A673 (cell line): ENCODE results near the gene MYO7B. TPM values are rescaled to one million over a fixed set of nuclear protein-coding genes. Genes with fewer than 3 reads are reported as not detected.
"Not testable (repeated sequence)": the region's sequence is repeated elsewhere in the genome, so short reads cannot be mapped to it uniquely, and the experiment has no call there.

Source experiments
- BruUV-seq: library from RNA; stranded (reverse); fragments of 400-500 nt; replicated peaks from 2 replicates; lab custom pipeline; 2021; lab: Mats Ljungman, UMichigan
- CTCF ChIA-PET: fragments of 300-600 bp; sonication (Branson Sonifier 250); formaldehyde crosslinking; loops from one replicate; lab custom pipeline; 2022; ENCODE audit warnings: antibody characterized with exemption; lab: Charles Lee
- POLR2A ChIA-PET: fragments of 300-600 bp; sonication (Branson Sonifier 250); formaldehyde crosslinking; loops from one replicate; lab custom pipeline; 2022; ENCODE audit warnings: antibody characterized with exemption; ENCODE audit not compliant: low non-redundant PET; lab: Charles Lee
- DNase-seq: peaks from one replicate; pipeline ENCODE4 v3.0.0-alpha.2; 2015; ENCODE audit warnings: low spot score
- H3K27ac ChIP-seq: fragments of 200-600 bp; sonication (generic); 2 replicates; pipeline ENCODE4 v1.5.1; 2016; ENCODE audit warnings: mixed run types, low read depth, mild to moderate bottlenecking, mixed read lengths, antibody characterized with exemption, low read length; ENCODE audit not compliant: poor library complexity, severe bottlenecking
- H3K27me3 ChIP-seq: fragments of 200-600 bp; sonication (generic); replicated peaks from 2 replicates; pipeline ENCODE4 v1.6.1; 2017; ENCODE audit warnings: mixed run types, low read depth, mild to moderate bottlenecking, mixed read lengths, antibody characterized with exemption, low read length; ENCODE audit not compliant: insufficient read depth, poor library complexity
- H3K36me3 ChIP-seq: fragments of 200-600 bp; sonication (generic); 2 replicates; pipeline ENCODE4 v1.6.1; 2016; ENCODE audit warnings: mixed run types, mild to moderate bottlenecking, mixed read lengths, antibody characterized with exemption, low read length; ENCODE audit not compliant: insufficient read depth, poor library complexity, severe bottlenecking
- H3K4me1 ChIP-seq: fragments of 200-600 bp; sonication (generic); 2 replicates; pipeline ENCODE4 v1.6.1; 2017; ENCODE audit warnings: mixed run types, mild to moderate bottlenecking, mixed read lengths, antibody characterized with exemption, low read length; ENCODE audit not compliant: insufficient read depth, poor library complexity, severe bottlenecking
- H3K4me3 ChIP-seq: fragments of 200-600 bp; sonication (generic); 2 replicates; pipeline ENCODE4 v1.5.1; 2016; ENCODE audit warnings: low read depth, mixed run types, mild to moderate bottlenecking, mixed read lengths, low read length; ENCODE audit not compliant: poor library complexity, severe bottlenecking
- H3K9me3 ChIP-seq: fragments of 200-600 bp; sonication (generic); 2 replicates; pipeline ENCODE4 v1.6.1; 2016; ENCODE audit warnings: mixed run types, low read depth, mild to moderate bottlenecking, mixed read lengths, antibody characterized with exemption, low read length; ENCODE audit not compliant: poor library complexity, severe bottlenecking
- CTCF ChIP-seq: fragments of 300-800, 200-600 bp; sonication (generic); conservative IDR thresholded peaks from 2 replicates; pipeline ENCODE4 v1.5.1; 2017; ENCODE audit warnings: low read depth, mild to moderate bottlenecking, antibody characterized with exemption, low read length, moderate library complexity, mixed read lengths
- EZH2 ChIP-seq: fragments of 200-600 bp; sonication (generic); IDR thresholded peaks from 2 replicates; pipeline ENCODE4 v1.6.1; 2017; ENCODE audit warnings: borderline replicate concordance, low read depth, mild to moderate bottlenecking, mixed read lengths, antibody characterized with exemption, low read length; ENCODE audit not compliant: poor library complexity, severe bottlenecking
- intact Hi-C: fragments of 100-400 bp; cut with micrococcal nuclease; formaldehyde crosslinking; loops from one replicate; pipeline ENCODE4 v1.10.0; 2022; ENCODE audit not compliant: unreplicated experiment
- total RNA-seq: library from RNA; stranded (reverse); gene quantifications from 2 replicates; pipeline ENCODE4 v1.2.3, GENCODE V29; 2021

MYO7B gene
- total RNA-seq, 1 experiment from 2014 or later = 0.24 TPM

GRCh38 chr2:127517465-127517864 is 18.0 kb upstream of the MYO7B start:
- Histone ChIP-seq H3K36me3 (peaks cover 40% of the 10 kb centered on the region), H3K4me3 (no peak overlapping the region), H3K4me1 (peaks cover 19% of the 10 kb centered on the region), H3K9me3 (no peaks in the 10 kb centered on the region), H3K27me3 (no peaks in the 10 kb centered on the region), H3K27ac (no peak overlapping the region)
- BruUV-seq = no TSS peak
- no peak for DNase-seq
- intact Hi-C loops = no loop called here
- POLR2A ChIA-PET = no interaction called here
- CTCF ChIA-PET = no interaction called here
- TF ChIP-seq EZH2 (no peak), CTCF (no peak)

- TF ChIP-seq CTCF = no peak
- intact Hi-C loops = no loop called here
- H3K27me3 ChIP-seq = no peaks in the 10 kb centered on the region
- H3K4me1 ChIP-seq = peaks cover 16% of the 10 kb centered on the region
- H3K27ac ChIP-seq = no peak overlapping the region
- BruUV-seq = no TSS peak
- H3K4me3 ChIP-seq = no peak overlapping the region
- DNase-seq = peak; percentile 52
- no peaks in the 10 kb centered on the region for H3K9me3 ChIP-seq
- ChIA-PET CTCF (no interaction called here), POLR2A (interaction anchor here (0.6 kb wide), 1 partner anchor 60 kb away, joined by 3 read pairs; no protein-coding TSS in a partner anchor)
- peaks cover 57% of the 10 kb centered on the region for H3K36me3 ChIP-seq
These were observed 15.1 kb upstream of the MYO7B start for GRCh38 chr2:127520424-127520823.

GRCh38 chr2:127523269-127523939 is 12.1 kb upstream of the MYO7B start:
- Histone ChIP-seq H3K27me3 (no peaks in the 10 kb centered on the region), H3K27ac (no peak overlapping the region), H3K9me3 (no peaks in the 10 kb centered on the region), H3K4me1 (peaks cover 11% of the 10 kb centered on the region), H3K4me3 (no peak overlapping the region), H3K36me3 (peaks cover 44% of the 10 kb centered on the region)
- ChIA-PET POLR2A (no interaction called here), CTCF (no interaction called here)
- DNase-seq = no peak
- BruUV-seq = no TSS peak
- intact Hi-C loops = no loop called here
- TF ChIP-seq EZH2 = no peak
- no peak for TF ChIP-seq CTCF

- H3K9me3 ChIP-seq, POLR2A ChIA-PET, CTCF ChIA-PET, H3K4me3 ChIP-seq, H3K27me3 ChIP-seq, DNase-seq, H3K27ac ChIP-seq, intact Hi-C loops: not testable (repeated sequence)
- BruUV-seq = TSS peak; percentile 15
- H3K36me3 ChIP-seq = peaks cover 35% of the 10 kb centered on the region
- H3K4me1 ChIP-seq = peaks cover 11% of the 10 kb centered on the region
These were observed 11.2 kb upstream of the MYO7B start for GRCh38 chr2:127524198-127524834.
